ENCODE results near the gene FRYL.
"Not testable (repeated sequence)": the region's sequence is repeated elsewhere in the genome, so short reads cannot be mapped to it uniquely, and the experiment has no call there.

GRCh38 chr4:48816297-48816696, 36.2 kb upstream of the FRYL start:
- TF ChIP-seq RAD21 (IDR thresholded peaks at IDR 0.05 in 1 of 2, conservative IDR thresholded peaks at IDR 0.05 in 1 of 2; ENCODE audit: low read depth in 2 of 2, low read length in 2 of 2); TAF1 (IDR thresholded peaks at IDR 0.05; ENCODE audit: low read depth, low read length); CTCF (IDR thresholded peaks at IDR 0.05; ENCODE audit: control extremely low read depth in 1 of 3, insufficient read depth in 1 of 3, low read depth in 1 of 3, low read length in 3 of 3); USF2 (IDR thresholded peaks at IDR 0.05; ENCODE audit: low read length); EZH2 (IDR thresholded peaks at IDR 0.05; ENCODE audit: low read depth, low read length, severe bottlenecking); CEBPB (IDR thresholded peaks at IDR 0.05; ENCODE audit: low read depth, low read length); POLR2AphosphoS5 (IDR thresholded peaks at IDR 0.05; ENCODE audit: low read depth, low read length); YY1 (IDR thresholded peaks at IDR 0.05; ENCODE audit: low read depth, low read length); KDM5A (IDR thresholded peaks at IDR 0.05; ENCODE audit: low read length): not testable (repeated sequence)

Measured in H1 (cell line).